HepG2 (cell line): ENCODE measurements around the gene C3orf22. TPM values are rescaled to one million over a fixed set of nuclear protein-coding genes. Genes with fewer than 3 reads are reported as not detected.

Experiments used
- CREM ChIP-seq, 2 experiments: sonication (generic) in 1 of 2; formaldehyde crosslinking in 1 of 2; IDR thresholded peaks; 2 replicates each; pipeline versions ENCODE4 v1.4.0 to v1.6.1; 2016 to 2020; ENCODE audit warnings: antibody characterized with exemption in 1 of 2, mild to moderate bottlenecking in 1 of 2, missing genetic modification reagents in 1 of 2
- HDAC1 ChIP-seq: sonication (generic); formaldehyde crosslinking; IDR thresholded peaks from 2 replicates; pipeline ENCODE4 v1.5.1; 2020; ENCODE audit warnings: mild to moderate bottlenecking, missing genetic modification reagents
- HNF4A ChIP-seq: sonication (generic); formaldehyde crosslinking; IDR thresholded peaks from 2 replicates; pipeline ENCODE4 v1.4.0; 2020; ENCODE audit warnings: missing genetic modification reagents
- HNRNPUL1 ChIP-seq: fragments of 200-400 bp; formaldehyde crosslinking; IDR thresholded peaks from 2 replicates; pipeline ENCODE4 v1.6.1; 2017; ENCODE audit warnings: low read depth, mild to moderate bottlenecking, low read length, moderate library complexity
- KDM5A ChIP-seq: fragments of 200-600 bp; sonication (generic); IDR thresholded peaks from 2 replicates; pipeline ENCODE4 v1.7.0; 2018; ENCODE audit warnings: antibody characterized with exemption, mild to moderate bottlenecking, low read length, borderline replicate concordance
- KLF9 ChIP-seq: IDR thresholded peaks from 2 replicates; pipeline ENCODE4 v1.6.1; 2016; ENCODE audit warnings: low read depth
- NCOA2 ChIP-seq: sonication (generic); formaldehyde crosslinking; IDR thresholded peaks from 2 replicates; pipeline ENCODE4 v1.8.0; 2022; ENCODE audit warnings: inconsistent platforms
- NCOR1 ChIP-seq: fragments of 200-600 bp; sonication (generic); IDR thresholded peaks from 2 replicates; pipeline ENCODE4 v1.7.0; 2017; ENCODE audit warnings: antibody characterized with exemption, low read length, borderline replicate concordance
- NFE2L1 ChIP-seq: sonication (generic); formaldehyde crosslinking; IDR thresholded peaks from 2 replicates; pipeline ENCODE4 v1.4.0; 2020; ENCODE audit warnings: missing genetic modification reagents, mild to moderate bottlenecking, borderline replicate concordance
- NFKBIZ ChIP-seq: IDR thresholded peaks from 2 replicates; pipeline ENCODE4 v1.6.1; 2018; ENCODE audit warnings: missing genetic modification reagents, missing compliant biosample characterization
- NR2F6 ChIP-seq, 2 experiments: IDR thresholded peaks; 2 replicates each; pipeline ENCODE4 v1.6.1; 2016; ENCODE audit warnings: antibody characterized with exemption in 1 of 2, mild to moderate bottlenecking in 1 of 2
- PHF5A ChIP-seq: IDR thresholded peaks from one replicate; pipeline ENCODE4 v1.6.1; 2018; ENCODE audit warnings: low read depth, missing genetic modification reagents; ENCODE audit not compliant: unreplicated experiment
- POLR2G ChIP-seq: fragments of 200-400 bp; formaldehyde crosslinking; IDR thresholded peaks from 2 replicates; pipeline ENCODE4 v1.6.1; 2018; ENCODE audit warnings: mild to moderate bottlenecking, low read depth, low read length, moderate library complexity
- RARA ChIP-seq: IDR thresholded peaks from 2 replicates; pipeline ENCODE4 v1.6.1; 2016; ENCODE audit warnings: missing genetic modification reagents, missing compliant biosample characterization
- RBAK ChIP-seq: sonication (generic); formaldehyde crosslinking; IDR thresholded peaks from 2 replicates; pipeline ENCODE4 v1.5.1; 2020; ENCODE audit warnings: mild to moderate bottlenecking, missing genetic modification reagents
- SOX6 ChIP-seq, 2 experiments: fragments of 450-650 bp in 1 of 2; sonication (generic) in 1 of 2; formaldehyde crosslinking in 1 of 2; IDR thresholded peaks; 2 replicates each; pipeline versions ENCODE4 v1.4.0 to v1.6.1; 2017 to 2020; ENCODE audit warnings: antibody characterized with exemption in 1 of 2, mild to moderate bottlenecking in 1 of 2, missing genetic modification reagents in 1 of 2
- SP1 ChIP-seq, 2 experiments: fragments of 450-650 bp in 1 of 2; sonication (generic) in 1 of 2; formaldehyde crosslinking in 1 of 2; IDR thresholded peaks; 2 replicates each; pipeline versions ENCODE4 v1.4.0 to v1.6.1; 2016 to 2020; ENCODE audit warnings: missing genetic modification reagents in 1 of 2
- TEAD3 ChIP-seq: optimal IDR thresholded peaks from 2 replicates; pipeline ENCODE3; 2016; ENCODE audit warnings: borderline replicate concordance
- YEATS4 ChIP-seq: sonication (generic); formaldehyde crosslinking; IDR thresholded peaks from 2 replicates; pipeline ENCODE4 v1.4.0; 2020; ENCODE audit warnings: missing genetic modification reagents, borderline replicate concordance
- ZBTB8A ChIP-seq: sonication (generic); formaldehyde crosslinking; IDR thresholded peaks from 2 replicates; pipeline ENCODE4 v1.4.0; 2020; ENCODE audit warnings: mild to moderate bottlenecking, low read depth, missing genetic modification reagents, borderline replicate concordance
- ZNF205 ChIP-seq: IDR thresholded peaks from 2 replicates; pipeline ENCODE4 v1.6.1; 2018; ENCODE audit warnings: missing biosample characterization, missing genetic modification reagents
- ZNF232 ChIP-seq: sonication (generic); formaldehyde crosslinking; IDR thresholded peaks from 2 replicates; pipeline ENCODE4 v1.4.0; 2020; ENCODE audit warnings: missing genetic modification reagents, borderline replicate concordance
- ZNF235 ChIP-seq: sonication (generic); formaldehyde crosslinking; IDR thresholded peaks from 2 replicates; pipeline ENCODE4 v1.8.1; 2023; ENCODE audit warnings: mild to moderate bottlenecking, missing genetic modification reagents, borderline replicate concordance
- ZNF274 ChIP-seq: sonication (generic); formaldehyde crosslinking; IDR thresholded peaks from 2 replicates; pipeline ENCODE4 v1.5.1; 2020; ENCODE audit warnings: mild to moderate bottlenecking, missing genetic modification reagents
- ZNF850 ChIP-seq: sonication (generic); formaldehyde crosslinking; conservative IDR thresholded peaks from 2 replicates; pipeline ENCODE4 v1.9.0; 2021; ENCODE audit warnings: mild to moderate bottlenecking, missing genetic modification reagents
- polyA plus RNA-seq, 8 experiments: library from polyadenylated mRNA; depleted of rRNA in 3 of 8; stranded (reverse) in 7 of 8; unstranded in 1 of 8; fragments of >200 nt; fragmentation: Illumina TruSeq in 4 of 8; extraction: Trizol in 4 of 8; gene quantifications; 2 replicates each; pipeline versions ENCODE4 v1.2.1 to v1.2.3, GENCODE V29; 2011 to 2016; ENCODE audit warnings: low read depth in 4 of 8, missing spikeins in 1 of 8, mixed read lengths in 1 of 8; ENCODE audit not compliant: insufficient read depth in 1 of 8
- total RNA-seq, 5 experiments: library from RNA; depleted of rRNA; stranded (reverse); fragments of >200 nt; fragmentation: Illumina TruSeq; extraction: Trizol; gene quantifications; 2 replicates each; pipeline ENCODE4 v1.2.3, GENCODE V29; 2016; ENCODE audit warnings: low read depth in 1 of 5
- TF ChIP-seq, protein P1 (sequence below): sonication (generic); formaldehyde crosslinking; IDR thresholded peaks from 2 replicates; pipeline ENCODE4 v1.5.0; 2020; ENCODE audit warnings: mild to moderate bottlenecking, missing genetic modification reagents, borderline replicate concordance
- TF ChIP-seq, protein P2 (sequence below): sonication (generic); formaldehyde crosslinking; IDR thresholded peaks from 2 replicates; pipeline ENCODE4 v1.4.0; 2020; ENCODE audit warnings: missing genetic modification reagents, mild to moderate bottlenecking, borderline replicate concordance

C3orf22 gene
- total and polyA plus RNA-seq, 2 of the 13 experiments (the other 11 are each of a cell fraction or from before 2014, with no cell fraction given), result not detected

DNA sequence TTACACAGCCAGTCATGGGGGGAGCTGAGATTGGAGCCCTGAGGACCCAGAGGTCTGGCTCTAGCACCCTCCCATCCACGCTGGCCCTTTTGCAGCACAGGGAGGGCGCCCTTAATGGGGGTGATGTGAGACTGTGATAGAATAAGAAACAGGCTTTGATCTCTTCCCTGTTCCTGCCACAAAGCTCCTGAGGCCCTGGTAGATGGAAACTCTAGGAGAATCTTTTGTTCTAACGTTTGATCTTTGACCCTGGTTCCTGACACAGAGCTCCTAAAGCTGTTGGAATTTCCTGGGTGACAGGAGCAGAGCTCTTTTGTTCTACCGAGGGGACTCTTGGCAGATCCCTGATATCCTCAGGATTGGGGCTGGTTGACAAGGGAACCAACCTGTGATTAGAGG is 40.0 kb downstream of the C3orf22 start (continued):
- TF ChIP-seq, protein P1, sequence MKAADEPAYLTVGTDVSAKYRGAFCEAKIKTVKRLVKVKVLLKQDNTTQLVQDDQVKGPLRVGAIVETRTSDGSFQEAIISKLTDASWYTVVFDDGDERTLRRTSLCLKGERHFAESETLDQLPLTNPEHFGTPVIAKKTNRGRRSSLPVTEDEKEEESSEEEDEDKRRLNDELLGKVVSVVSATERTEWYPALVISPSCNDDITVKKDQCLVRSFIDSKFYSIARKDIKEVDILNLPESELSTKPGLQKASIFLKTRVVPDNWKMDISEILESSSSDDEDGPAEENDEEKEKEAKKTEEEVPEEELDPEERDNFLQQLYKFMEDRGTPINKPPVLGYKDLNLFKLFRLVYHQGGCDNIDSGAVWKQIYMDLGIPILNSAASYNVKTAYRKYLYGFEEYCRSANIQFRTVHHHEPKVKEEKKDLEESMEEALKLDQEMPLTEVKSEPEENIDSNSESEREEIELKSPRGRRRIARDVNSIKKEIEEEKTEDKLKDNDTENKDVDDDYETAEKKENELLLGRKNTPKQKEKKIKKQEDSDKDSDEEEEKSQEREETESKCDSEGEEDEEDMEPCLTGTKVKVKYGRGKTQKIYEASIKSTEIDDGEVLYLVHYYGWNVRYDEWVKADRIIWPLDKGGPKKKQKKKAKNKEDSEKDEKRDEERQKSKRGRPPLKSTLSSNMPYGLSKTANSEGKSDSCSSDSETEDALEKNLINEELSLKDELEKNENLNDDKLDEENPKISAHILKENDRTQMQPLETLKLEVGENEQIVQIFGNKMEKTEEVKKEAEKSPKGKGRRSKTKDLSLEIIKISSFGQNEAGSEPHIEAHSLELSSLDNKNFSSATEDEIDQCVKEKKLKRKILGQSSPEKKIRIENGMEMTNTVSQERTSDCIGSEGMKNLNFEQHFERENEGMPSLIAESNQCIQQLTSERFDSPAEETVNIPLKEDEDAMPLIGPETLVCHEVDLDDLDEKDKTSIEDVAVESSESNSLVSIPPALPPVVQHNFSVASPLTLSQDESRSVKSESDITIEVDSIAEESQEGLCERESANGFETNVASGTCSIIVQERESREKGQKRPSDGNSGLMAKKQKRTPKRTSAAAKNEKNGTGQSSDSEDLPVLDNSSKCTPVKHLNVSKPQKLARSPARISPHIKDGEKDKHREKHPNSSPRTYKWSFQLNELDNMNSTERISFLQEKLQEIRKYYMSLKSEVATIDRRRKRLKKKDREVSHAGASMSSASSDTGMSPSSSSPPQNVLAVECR (CRISPR knock-in tag), result no peak
- no peak for TF ChIP-seq HNRNPUL1
- TF ChIP-seq POLR2G, result 0 out of 2 replicates have a peak, but pooled peaks have one; percentile 13
- peak; percentile 51 for TF ChIP-seq NCOA2 (CRISPR knock-in tag)
- TF ChIP-seq NFE2L1 (CRISPR knock-in tag), result no peak
- TF ChIP-seq RARA (CRISPR knock-in tag), result peak; percentile 41; the same call in 1 of the 2 replicates
- no peak for TF ChIP-seq ZNF850 (CRISPR knock-in tag)
- TF ChIP-seq ZNF232 (CRISPR knock-in tag), result no peak
- no peak for TF ChIP-seq ZBTB8A
- TF ChIP-seq NFKBIZ (CRISPR knock-in tag), result no peak
- TF ChIP-seq KDM5A, result no peak
- no peak for TF ChIP-seq PHF5A
- no peak for TF ChIP-seq KLF9 (CRISPR knock-in tag)
- TF ChIP-seq RBAK, result no peak
- TF ChIP-seq CREM (IDR thresholded peaks at IDR 0.05), result peak; percentile 59; the same call in 1 of the 2 replicates
- TF ChIP-seq CREM (CRISPR knock-in tag; IDR thresholded peaks at IDR 0.05), result no peak
- TF ChIP-seq, protein P2, sequence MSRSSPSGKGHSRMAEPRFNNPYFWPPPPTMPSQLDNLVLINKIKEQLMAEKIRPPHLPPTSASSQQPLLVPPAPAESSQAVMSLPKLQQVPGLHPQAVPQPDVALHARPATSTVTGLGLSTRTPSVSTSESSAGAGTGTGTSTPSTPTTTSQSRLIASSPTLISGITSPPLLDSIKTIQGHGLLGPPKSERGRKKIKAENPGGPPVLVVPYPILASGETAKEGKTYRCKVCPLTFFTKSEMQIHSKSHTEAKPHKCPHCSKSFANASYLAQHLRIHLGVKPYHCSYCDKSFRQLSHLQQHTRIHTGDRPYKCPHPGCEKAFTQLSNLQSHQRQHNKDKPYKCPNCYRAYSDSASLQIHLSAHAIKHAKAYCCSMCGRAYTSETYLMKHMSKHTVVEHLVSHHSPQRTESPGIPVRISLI (CRISPR knock-in tag), result no peak
- TF ChIP-seq SOX6 (IDR thresholded peaks at IDR 0.05), result no peak
- TF ChIP-seq SOX6 (CRISPR knock-in tag; IDR thresholded peaks at IDR 0.05), result peak; percentile 95
- peak; percentile 86 for TF ChIP-seq NR2F6 (IDR thresholded peaks at IDR 0.05)
- TF ChIP-seq NR2F6 (CRISPR knock-in tag; IDR thresholded peaks at IDR 0.05), result peak; percentile 81
- TF ChIP-seq NCOR1, result 0 out of 2 replicates have a peak, but pooled peaks have one; percentile 13
- peak; percentile 72 for TF ChIP-seq TEAD3 (CRISPR knock-in tag)
- TF ChIP-seq YEATS4 (CRISPR knock-in tag), result no peak
- TF ChIP-seq SP1 (IDR thresholded peaks at IDR 0.05), result no peak
- no peak for TF ChIP-seq SP1 (CRISPR knock-in tag; IDR thresholded peaks at IDR 0.05)
- TF ChIP-seq ZNF205, result no peak
- no peak for TF ChIP-seq ZNF274 (CRISPR knock-in tag)
- TF ChIP-seq ZNF235 (CRISPR knock-in tag), result no peak
- peak; percentile 55 for TF ChIP-seq HNF4A (CRISPR knock-in tag)
- no peak for TF ChIP-seq HDAC1 (CRISPR knock-in tag)
